ENCODE measurements around the gene TNFRSF13B. TPM values are rescaled to one million over a fixed set of nuclear protein-coding genes. Genes with fewer than 3 reads are reported as not detected.

TNFRSF13B gene
- total RNA-seq, 1 experiment from 2014 or later = not detected

DNA sequence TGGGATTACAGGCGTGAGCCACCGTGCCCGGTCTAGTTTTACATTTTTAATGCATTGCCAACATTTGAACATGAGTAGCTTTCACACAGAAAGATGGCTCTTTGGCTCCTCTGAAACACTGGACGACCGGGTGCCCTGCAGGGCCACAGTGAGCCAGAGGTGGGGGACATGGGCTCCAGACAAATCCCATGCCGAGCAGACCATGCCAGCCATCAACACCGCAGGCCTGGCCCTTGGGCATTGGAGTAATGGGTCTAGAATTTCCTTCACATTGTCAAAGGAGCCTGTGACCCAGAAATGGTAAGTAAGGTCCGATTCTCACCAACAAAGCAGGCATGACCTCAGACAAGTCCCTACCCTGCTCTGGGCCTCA, 48.9 kb upstream of the TNFRSF13B start:
- in situ Hi-C loops (cut with HindIII; ENCODE audit: low pct_unique_long_range_greater_than_20kb, low sequenced_read_pairs) (no loop called here), intact Hi-C loops (cut with micrococcal nuclease; ENCODE audit: unreplicated experiment) (no loop called here)
- ATAC-seq (no peak), DNase-seq (ENCODE audit: low read depth, low spot score) (no peak)
- no peaks in the 10 kb centered on the region for H3K27me3 ChIP-seq (ENCODE audit: control insufficient read depth, insufficient read depth, low read length)
- H3K27ac ChIP-seq (ENCODE audit: low read length) = no peak overlapping the region
- CTCF ChIA-PET = no interaction called here
- H3K4me3 ChIP-seq (ENCODE audit: low read depth in 2 of 2, low read length in 2 of 2) = no peak overlapping the region
- H3K4me1 ChIP-seq (ENCODE audit: control insufficient read depth, insufficient read depth, low read length) = 0 out of 2 replicates have a peak, but pooled peaks cover 4% of the 10 kb centered on the region
- H3K36me3 ChIP-seq (ENCODE audit: control insufficient read depth, insufficient read depth, low read length) = no peaks in the 10 kb centered on the region
- BruUV-seq (replicated peaks) = no TSS peak
- POLR2A ChIA-PET = no interaction called here
- no peaks in the 10 kb centered on the region for H3K9me3 ChIP-seq (ENCODE audit: control insufficient read depth, insufficient read depth, low read depth, low read length)
- no peak for TF ChIP-seq SIN3A (IDR thresholded peaks at IDR 0.05; ENCODE audit: borderline replicate concordance, insufficient read depth, low read depth, low read length)
- no peak for TF ChIP-seq POLR2AphosphoS5 (IDR thresholded peaks at IDR 0.05; ENCODE audit: low read depth, low read length)
- TF ChIP-seq, protein P1, sequence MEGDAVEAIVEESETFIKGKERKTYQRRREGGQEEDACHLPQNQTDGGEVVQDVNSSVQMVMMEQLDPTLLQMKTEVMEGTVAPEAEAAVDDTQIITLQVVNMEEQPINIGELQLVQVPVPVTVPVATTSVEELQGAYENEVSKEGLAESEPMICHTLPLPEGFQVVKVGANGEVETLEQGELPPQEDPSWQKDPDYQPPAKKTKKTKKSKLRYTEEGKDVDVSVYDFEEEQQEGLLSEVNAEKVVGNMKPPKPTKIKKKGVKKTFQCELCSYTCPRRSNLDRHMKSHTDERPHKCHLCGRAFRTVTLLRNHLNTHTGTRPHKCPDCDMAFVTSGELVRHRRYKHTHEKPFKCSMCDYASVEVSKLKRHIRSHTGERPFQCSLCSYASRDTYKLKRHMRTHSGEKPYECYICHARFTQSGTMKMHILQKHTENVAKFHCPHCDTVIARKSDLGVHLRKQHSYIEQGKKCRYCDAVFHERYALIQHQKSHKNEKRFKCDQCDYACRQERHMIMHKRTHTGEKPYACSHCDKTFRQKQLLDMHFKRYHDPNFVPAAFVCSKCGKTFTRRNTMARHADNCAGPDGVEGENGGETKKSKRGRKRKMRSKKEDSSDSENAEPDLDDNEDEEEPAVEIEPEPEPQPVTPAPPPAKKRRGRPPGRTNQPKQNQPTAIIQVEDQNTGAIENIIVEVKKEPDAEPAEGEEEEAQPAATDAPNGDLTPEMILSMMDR (IDR thresholded peaks at IDR 0.05) = no peak
- TF ChIP-seq TCF7L2 (IDR thresholded peaks at IDR 0.05; ENCODE audit: low read depth, low read length) = no peak
- TF ChIP-seq, protein P2, sequence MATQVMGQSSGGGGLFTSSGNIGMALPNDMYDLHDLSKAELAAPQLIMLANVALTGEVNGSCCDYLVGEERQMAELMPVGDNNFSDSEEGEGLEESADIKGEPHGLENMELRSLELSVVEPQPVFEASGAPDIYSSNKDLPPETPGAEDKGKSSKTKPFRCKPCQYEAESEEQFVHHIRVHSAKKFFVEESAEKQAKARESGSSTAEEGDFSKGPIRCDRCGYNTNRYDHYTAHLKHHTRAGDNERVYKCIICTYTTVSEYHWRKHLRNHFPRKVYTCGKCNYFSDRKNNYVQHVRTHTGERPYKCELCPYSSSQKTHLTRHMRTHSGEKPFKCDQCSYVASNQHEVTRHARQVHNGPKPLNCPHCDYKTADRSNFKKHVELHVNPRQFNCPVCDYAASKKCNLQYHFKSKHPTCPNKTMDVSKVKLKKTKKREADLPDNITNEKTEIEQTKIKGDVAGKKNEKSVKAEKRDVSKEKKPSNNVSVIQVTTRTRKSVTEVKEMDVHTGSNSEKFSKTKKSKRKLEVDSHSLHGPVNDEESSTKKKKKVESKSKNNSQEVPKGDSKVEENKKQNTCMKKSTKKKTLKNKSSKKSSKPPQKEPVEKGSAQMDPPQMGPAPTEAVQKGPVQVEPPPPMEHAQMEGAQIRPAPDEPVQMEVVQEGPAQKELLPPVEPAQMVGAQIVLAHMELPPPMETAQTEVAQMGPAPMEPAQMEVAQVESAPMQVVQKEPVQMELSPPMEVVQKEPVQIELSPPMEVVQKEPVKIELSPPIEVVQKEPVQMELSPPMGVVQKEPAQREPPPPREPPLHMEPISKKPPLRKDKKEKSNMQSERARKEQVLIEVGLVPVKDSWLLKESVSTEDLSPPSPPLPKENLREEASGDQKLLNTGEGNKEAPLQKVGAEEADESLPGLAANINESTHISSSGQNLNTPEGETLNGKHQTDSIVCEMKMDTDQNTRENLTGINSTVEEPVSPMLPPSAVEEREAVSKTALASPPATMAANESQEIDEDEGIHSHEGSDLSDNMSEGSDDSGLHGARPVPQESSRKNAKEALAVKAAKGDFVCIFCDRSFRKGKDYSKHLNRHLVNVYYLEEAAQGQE (IDR thresholded peaks at IDR 0.05; ENCODE audit: insufficient read depth in 1 of 2, low read depth in 2 of 2, low read length in 1 of 2) = no peak

DNA sequence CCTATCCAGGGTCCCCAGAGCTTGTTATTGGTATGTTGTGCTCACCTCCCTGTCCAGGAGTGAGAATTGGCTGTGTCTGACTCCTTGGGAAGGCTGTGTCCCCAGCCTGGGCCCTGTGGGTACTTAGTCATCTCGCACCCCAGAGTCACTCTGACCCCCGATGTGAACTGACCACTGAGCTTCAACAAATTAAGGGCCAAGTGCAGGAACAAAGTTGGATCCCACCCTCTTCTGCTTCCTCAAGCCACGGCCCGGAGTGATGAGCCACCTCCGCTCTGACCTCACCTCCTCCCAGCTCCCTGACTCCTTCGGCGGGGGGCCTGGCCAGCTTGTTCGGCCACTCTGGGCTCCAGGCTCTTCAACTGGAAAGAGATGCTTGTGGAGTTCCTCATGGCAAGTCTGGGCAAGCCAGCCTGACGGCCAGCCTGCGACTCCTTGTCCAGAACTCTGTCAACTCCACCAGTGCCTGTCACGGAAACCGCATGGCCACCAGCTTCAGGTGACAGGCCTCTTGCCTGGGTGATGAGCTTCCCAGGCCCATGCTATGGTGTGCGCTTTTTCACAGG, 48.1 kb upstream of the TNFRSF13B start:
- Histone ChIP-seq H3K9me3 (ENCODE audit: control insufficient read depth, insufficient read depth, low read depth, low read length) (no peaks in the 10 kb centered on the region), H3K4me3 (ENCODE audit: low read depth in 2 of 2, low read length in 2 of 2) (no peak overlapping the region), H3K4me1 (ENCODE audit: control insufficient read depth, insufficient read depth, low read length) (0 out of 2 replicates have a peak, but pooled peaks cover 4% of the 10 kb centered on the region), H3K36me3 (ENCODE audit: control insufficient read depth, insufficient read depth, low read length) (no peaks in the 10 kb centered on the region), H3K27me3 (ENCODE audit: control insufficient read depth, insufficient read depth, low read length) (no peaks in the 10 kb centered on the region), H3K27ac (ENCODE audit: low read length) (no peak overlapping the region)
- ChIA-PET POLR2A (no interaction called here), CTCF (no interaction called here)
- ATAC-seq = no peak
- no peak for DNase-seq (ENCODE audit: low read depth, low spot score)
- TF ChIP-seq, protein P1 (IDR thresholded peaks at IDR 0.05) = no peak
- TF ChIP-seq TCF7L2 (IDR thresholded peaks at IDR 0.05; ENCODE audit: low read depth, low read length) (no peak), POLR2AphosphoS5 (IDR thresholded peaks at IDR 0.05; ENCODE audit: low read depth, low read length) (no peak), SIN3A (IDR thresholded peaks at IDR 0.05; ENCODE audit: borderline replicate concordance, insufficient read depth, low read depth, low read length) (no peak)
- TF ChIP-seq, protein P2 (IDR thresholded peaks at IDR 0.05; ENCODE audit: insufficient read depth in 1 of 2, low read depth in 2 of 2, low read length in 1 of 2) = no peak
- intact Hi-C loops (cut with micrococcal nuclease; ENCODE audit: unreplicated experiment) (no loop called here), in situ Hi-C loops (cut with HindIII; ENCODE audit: low pct_unique_long_range_greater_than_20kb, low sequenced_read_pairs) (no loop called here)
- no TSS peak for BruUV-seq (replicated peaks)
